ENCODE results near the gene HSBP1L1. TPM values are rescaled to one million over a fixed set of nuclear protein-coding genes. Genes with fewer than 3 reads are reported as not detected.
"Not testable (repeated sequence)": the region's sequence is repeated elsewhere in the genome, so short reads cannot be mapped to it uniquely, and the experiment has no call there.

The HSBP1L1 gene
- total RNA-seq, 1 donor from 2014 or later = 6.1 TPM

- Histone ChIP-seq H3K36me3 (ENCODE audit: insufficient read depth, low read length) (no peaks in the 10 kb centered on the region), H3K79me2 (ENCODE audit: insufficient read depth, low read length) (no peaks in the 10 kb centered on the region), H3K4me1 (ENCODE audit: insufficient read depth, low read length) (peaks cover 14% of the 10 kb centered on the region), H3K4me3 (ENCODE audit: insufficient read depth, low read depth, low read length) (no peak overlapping the region), H3K27me3 (ENCODE audit: insufficient read depth, low read length) (no peaks in the 10 kb centered on the region), H3K27ac (ENCODE audit: low read depth, low read length) (peak overlapping the region; percentile 36), H4K20me1 (ENCODE audit: insufficient read depth, low read length) (no peaks in the 10 kb centered on the region), H3K9me3 (ENCODE audit: insufficient read depth, low read depth, low read length) (no peaks in the 10 kb centered on the region), H3K4me2 (ENCODE audit: low read length) (peak overlapping the region; percentile 52), H2AFZ (ENCODE audit: low read depth, low read length) (peak overlapping the region; percentile 34), H3K9ac (ENCODE audit: low read length) (no peak overlapping the region)
- H3K4me1 Mint-ChIP-seq (ENCODE audit: low read depth, unreplicated experiment) = peaks cover 10% of the 10 kb centered on the region
- H3K27ac Mint-ChIP-seq (ENCODE audit: unreplicated experiment) = peak overlapping the region; percentile 75
- TF ChIP-seq EZH2 (IDR thresholded peaks at IDR 0.05; ENCODE audit: insufficient read depth, low read length) = no peak
- TF ChIP-seq, protein P1, sequence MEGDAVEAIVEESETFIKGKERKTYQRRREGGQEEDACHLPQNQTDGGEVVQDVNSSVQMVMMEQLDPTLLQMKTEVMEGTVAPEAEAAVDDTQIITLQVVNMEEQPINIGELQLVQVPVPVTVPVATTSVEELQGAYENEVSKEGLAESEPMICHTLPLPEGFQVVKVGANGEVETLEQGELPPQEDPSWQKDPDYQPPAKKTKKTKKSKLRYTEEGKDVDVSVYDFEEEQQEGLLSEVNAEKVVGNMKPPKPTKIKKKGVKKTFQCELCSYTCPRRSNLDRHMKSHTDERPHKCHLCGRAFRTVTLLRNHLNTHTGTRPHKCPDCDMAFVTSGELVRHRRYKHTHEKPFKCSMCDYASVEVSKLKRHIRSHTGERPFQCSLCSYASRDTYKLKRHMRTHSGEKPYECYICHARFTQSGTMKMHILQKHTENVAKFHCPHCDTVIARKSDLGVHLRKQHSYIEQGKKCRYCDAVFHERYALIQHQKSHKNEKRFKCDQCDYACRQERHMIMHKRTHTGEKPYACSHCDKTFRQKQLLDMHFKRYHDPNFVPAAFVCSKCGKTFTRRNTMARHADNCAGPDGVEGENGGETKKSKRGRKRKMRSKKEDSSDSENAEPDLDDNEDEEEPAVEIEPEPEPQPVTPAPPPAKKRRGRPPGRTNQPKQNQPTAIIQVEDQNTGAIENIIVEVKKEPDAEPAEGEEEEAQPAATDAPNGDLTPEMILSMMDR (IDR thresholded peaks at IDR 0.05; ENCODE audit: insufficient read depth, low read depth, low read length) = no peak
- FAIRE-seq (peak; percentile 89), DNase-seq (ENCODE audit: low read depth) (peak; percentile 98)
- peaks cover 25% of the 10 kb centered on the region for H3K9me3 Mint-ChIP-seq (ENCODE audit: unreplicated experiment)
- H3K4me3 Mint-ChIP-seq (ENCODE audit: unreplicated experiment) = no peak overlapping the region
- H3K27me3 Mint-ChIP-seq (ENCODE audit: low read depth, unreplicated experiment) = no peaks in the 10 kb centered on the region
- H3K36me3 Mint-ChIP-seq (ENCODE audit: low read depth, unreplicated experiment) = no peaks in the 10 kb centered on the region
Measured at GRCh38 chr18:80009661-80010550, 45.5 kb downstream of the HSBP1L1 start.

GRCh38 chr18:80010551-80010906 lies 46.1 kb downstream of the HSBP1L1 start:
- H3K27ac Mint-ChIP-seq (ENCODE audit: unreplicated experiment) = peak overlapping the region; percentile 75
- TF ChIP-seq, protein P1 (IDR thresholded peaks at IDR 0.05; ENCODE audit: insufficient read depth, low read depth, low read length) = no peak
- TF ChIP-seq EZH2 (IDR thresholded peaks at IDR 0.05; ENCODE audit: insufficient read depth, low read length) = no peak
- peak overlapping the region; percentile 52 for H3K4me2 ChIP-seq (ENCODE audit: low read length)
- FAIRE-seq (no peak), DNase-seq (ENCODE audit: low read depth) (no peak)
- peaks cover 14% of the 10 kb centered on the region for H3K4me1 ChIP-seq (ENCODE audit: insufficient read depth, low read length)
- no peak overlapping the region for H3K4me3 Mint-ChIP-seq (ENCODE audit: unreplicated experiment)
- H3K36me3 Mint-ChIP-seq (ENCODE audit: low read depth, unreplicated experiment) = no peaks in the 10 kb centered on the region
- H3K4me1 Mint-ChIP-seq (ENCODE audit: low read depth, unreplicated experiment) = peaks cover 10% of the 10 kb centered on the region
- no peaks in the 10 kb centered on the region for H4K20me1 ChIP-seq (ENCODE audit: insufficient read depth, low read length)
- no peaks in the 10 kb centered on the region for H3K9me3 ChIP-seq (ENCODE audit: insufficient read depth, low read depth, low read length)
- peak overlapping the region; percentile 34 for H2AFZ ChIP-seq (ENCODE audit: low read depth, low read length)
- H3K27me3 ChIP-seq (ENCODE audit: insufficient read depth, low read length) = no peaks in the 10 kb centered on the region
- no peaks in the 10 kb centered on the region for H3K36me3 ChIP-seq (ENCODE audit: insufficient read depth, low read length)
- no peak overlapping the region for H3K9ac ChIP-seq (ENCODE audit: low read length)
- no peaks in the 10 kb centered on the region for H3K79me2 ChIP-seq (ENCODE audit: insufficient read depth, low read length)
- peak overlapping the region; percentile 36 for H3K27ac ChIP-seq (ENCODE audit: low read depth, low read length)
- no peaks in the 10 kb centered on the region for H3K27me3 Mint-ChIP-seq (ENCODE audit: low read depth, unreplicated experiment)
- peaks cover 25% of the 10 kb centered on the region for H3K9me3 Mint-ChIP-seq (ENCODE audit: unreplicated experiment)
- no peak overlapping the region for H3K4me3 ChIP-seq (ENCODE audit: insufficient read depth, low read depth, low read length)

DNA sequence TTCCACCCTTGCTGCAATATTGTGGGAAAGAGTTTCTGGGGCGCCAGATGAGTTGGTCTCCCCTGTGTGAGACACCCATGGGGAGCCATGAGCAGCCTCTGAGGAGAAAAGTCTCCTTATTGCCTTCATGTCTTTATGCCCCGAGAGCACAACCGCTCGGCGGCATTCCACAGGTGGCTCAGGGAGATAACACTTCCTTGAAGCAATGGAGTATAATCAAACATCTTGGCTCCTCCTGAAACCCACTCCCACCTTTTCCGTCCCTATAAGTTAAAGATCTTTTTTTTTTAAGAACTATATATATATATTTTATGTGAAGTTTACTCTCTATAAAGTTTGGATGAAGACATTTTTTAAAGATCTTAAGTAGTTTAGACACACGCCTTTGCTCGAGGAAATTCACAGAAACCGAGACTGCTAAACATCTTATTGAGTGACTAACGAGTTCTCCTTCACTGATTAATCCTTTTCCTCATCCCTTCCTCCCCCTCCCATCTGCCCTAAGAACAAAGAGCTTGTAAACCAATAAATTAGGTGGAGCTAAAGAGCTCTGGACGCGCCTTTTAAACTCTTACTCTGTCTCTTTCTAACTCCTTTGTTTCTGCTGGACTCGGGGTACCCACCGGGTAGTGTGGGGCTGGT lies 47.2 kb downstream of the HSBP1L1 start:
- H3K27ac Mint-ChIP-seq (ENCODE audit: unreplicated experiment); H2AFZ ChIP-seq (ENCODE audit: low read depth, low read length); FAIRE-seq; H3K4me3 ChIP-seq (ENCODE audit: insufficient read depth, low read depth, low read length); H3K9me3 ChIP-seq (ENCODE audit: insufficient read depth, low read depth, low read length); H3K4me3 Mint-ChIP-seq (ENCODE audit: unreplicated experiment); H4K20me1 ChIP-seq (ENCODE audit: insufficient read depth, low read length); H3K27me3 Mint-ChIP-seq (ENCODE audit: low read depth, unreplicated experiment); H3K27me3 ChIP-seq (ENCODE audit: insufficient read depth, low read length); H3K79me2 ChIP-seq (ENCODE audit: insufficient read depth, low read length); H3K4me2 ChIP-seq (ENCODE audit: low read length); H3K9ac ChIP-seq (ENCODE audit: low read length); H3K27ac ChIP-seq (ENCODE audit: low read depth, low read length); H3K36me3 ChIP-seq (ENCODE audit: insufficient read depth, low read length); H3K36me3 Mint-ChIP-seq (ENCODE audit: low read depth, unreplicated experiment); DNase-seq (ENCODE audit: low read depth); H3K4me1 Mint-ChIP-seq (ENCODE audit: low read depth, unreplicated experiment): not testable (repeated sequence)
- peaks cover 14% of the 10 kb centered on the region for H3K4me1 ChIP-seq (ENCODE audit: insufficient read depth, low read length)
- peaks cover 25% of the 10 kb centered on the region for H3K9me3 Mint-ChIP-seq (ENCODE audit: unreplicated experiment)
